Tibial artery (tissue), 4 donors: Measurements from ENCODE around the gene PBX4.

Source experiments
- DNase-seq, 2 donors: peaks; one replicate each; pipeline ENCODE4 v3.0.0-alpha.2; 2019
- H3K27ac ChIP-seq, 2 donors: fragments of 200-600 bp; sonication (generic) in 1 of 2; 1 replicate in 1 of 2; 2 replicates in 1 of 2; pipeline ENCODE4 v1.5.1; 2018 to 2019; ENCODE audit warnings: mild to moderate bottlenecking in 1 of 2
- H3K27me3 ChIP-seq, 2 donors: fragments of 200-600 bp; sonication (generic) in 1 of 2; one replicate each; pipeline versions ENCODE4 v1.5.1 to v1.6.0; 2016 to 2019
- H3K36me3 ChIP-seq, 3 donors: fragments of 200-600 bp; sonication (generic) in 2 of 3; one replicate each; pipeline ENCODE4 v1.5.1; 2016 to 2019; ENCODE audit warnings: mild to moderate bottlenecking in 2 of 3
- H3K4me1 ChIP-seq, 4 donors: fragments of 200-600 bp; sonication (generic) in 2 of 4; 1 replicate in 3 of 4; 2 replicates in 1 of 4; pipeline ENCODE4 v1.5.1; 2016 to 2019
- H3K4me3 ChIP-seq, 2 donors: fragments of 200-600 bp; sonication (generic) in 1 of 2; 1 replicate in 1 of 2; 2 replicates in 1 of 2; pipeline ENCODE4 v1.5.1; 2018 to 2019; ENCODE audit warnings: mild to moderate bottlenecking in 2 of 2
- H3K9me3 ChIP-seq, 3 donors: fragments of 200-600 bp; sonication (generic) in 1 of 3; one replicate each; pipeline ENCODE4 v1.5.1; 2016 to 2019
- CTCF ChIP-seq, 2 experiments: fragments of 200-600 bp in 1 of 2; fragments of 450-650 bp in 1 of 2; IDR thresholded peaks; one replicate each; pipeline ENCODE4 v1.5.1; 2017 to 2019; ENCODE audit warnings: antibody characterized with exemption in 2 of 2, mild to moderate bottlenecking in 1 of 2, moderate library complexity in 1 of 2
- intact Hi-C: fragments of 100-400 bp; cut with DNase I; formaldehyde crosslinking; loops from one replicate; pipeline ENCODE4 v1.15.0; 2023; ENCODE audit warnings: low total_unique reads

Gene PBX4

GRCh38 chr19:19533841-19534240 is 84.6 kb downstream of the PBX4 start:
- no peak for DNase-seq
- Histone ChIP-seq H3K36me3 (peaks cover 0 to 23% (median 0%) of the 10 kb centered on the region in 3 donors), H3K27ac (no peak overlapping the region), H3K4me1 (peaks cover 0 to 31% (median 22%) of the 10 kb centered on the region in 4 donors), H3K4me3 (no peak overlapping the region), H3K9me3 (no peaks in the 10 kb centered on the region), H3K27me3 (peaks cover 0 to 15% of the 10 kb centered on the region in 2 donors)
- TF ChIP-seq CTCF (IDR thresholded peaks at IDR 0.05) = no peak
- intact Hi-C loops = loop anchor here (5.0 to 10.0 kb wide), 2 partner anchors 108 to 421 kb away; partner anchors contain the start of gene GMIP

DNA sequence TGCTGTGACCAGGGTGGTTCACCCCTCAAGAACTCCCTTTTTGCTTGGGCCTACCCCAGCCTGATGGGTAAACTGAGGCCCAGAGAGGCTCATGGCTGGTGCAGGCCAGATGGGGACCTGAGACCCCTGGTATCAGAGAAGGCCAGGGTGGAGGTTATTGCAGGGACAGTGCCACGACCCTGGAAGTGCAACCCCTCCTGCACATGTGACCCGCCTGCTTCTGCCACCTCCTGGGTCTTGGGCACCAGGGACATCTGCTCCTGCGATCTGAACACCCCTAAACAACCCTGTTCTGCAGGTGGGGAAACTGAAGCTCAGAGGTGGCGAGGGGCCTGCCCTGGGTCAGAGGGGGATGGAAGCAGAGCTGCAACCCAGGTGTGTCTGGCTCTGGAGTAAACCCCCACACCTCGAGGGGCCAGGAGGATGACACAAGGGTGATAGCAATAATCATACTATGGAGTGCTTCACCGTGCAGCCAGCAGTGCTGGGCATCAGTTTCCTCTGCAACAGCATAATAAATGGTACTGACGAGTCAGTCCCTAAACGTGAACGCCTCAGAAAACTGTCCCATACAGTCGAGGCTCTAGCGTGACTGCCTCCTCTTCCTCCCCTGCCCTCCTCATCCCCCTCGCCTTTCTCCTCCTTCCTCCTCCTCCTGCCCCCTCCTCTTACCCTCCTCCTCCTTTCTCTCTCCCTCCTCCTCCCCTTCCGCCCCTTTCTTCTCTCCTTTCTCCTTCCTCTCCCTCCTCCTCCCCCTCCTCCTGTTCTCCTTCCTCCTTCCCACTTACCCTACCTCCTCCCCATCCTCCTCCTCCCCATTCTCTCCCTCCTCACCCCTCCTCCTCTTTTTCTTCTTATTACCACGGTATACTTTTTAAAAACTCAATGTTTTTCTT is 85.4 kb downstream of the PBX4 start:
- no peak for TF ChIP-seq CTCF (IDR thresholded peaks at IDR 0.05)
- Histone ChIP-seq H3K36me3 (peaks cover under 1 to 31% (median under 1%) of the 10 kb centered on the region in 3 donors), H3K9me3 (no peaks in the 10 kb centered on the region), H3K27me3 (peaks cover 0 to 8% of the 10 kb centered on the region in 2 donors), H3K4me3 (no peak overlapping the region), H3K4me1 (peaks cover 0 to 25% (median 17%) of the 10 kb centered on the region in 4 donors), H3K27ac (no peak overlapping the region)
- intact Hi-C loops = loop anchor here (5.0 to 10.0 kb wide), 2 partner anchors 109 to 422 kb away; partner anchors contain the start of gene GMIP
- no peak for DNase-seq

DNA sequence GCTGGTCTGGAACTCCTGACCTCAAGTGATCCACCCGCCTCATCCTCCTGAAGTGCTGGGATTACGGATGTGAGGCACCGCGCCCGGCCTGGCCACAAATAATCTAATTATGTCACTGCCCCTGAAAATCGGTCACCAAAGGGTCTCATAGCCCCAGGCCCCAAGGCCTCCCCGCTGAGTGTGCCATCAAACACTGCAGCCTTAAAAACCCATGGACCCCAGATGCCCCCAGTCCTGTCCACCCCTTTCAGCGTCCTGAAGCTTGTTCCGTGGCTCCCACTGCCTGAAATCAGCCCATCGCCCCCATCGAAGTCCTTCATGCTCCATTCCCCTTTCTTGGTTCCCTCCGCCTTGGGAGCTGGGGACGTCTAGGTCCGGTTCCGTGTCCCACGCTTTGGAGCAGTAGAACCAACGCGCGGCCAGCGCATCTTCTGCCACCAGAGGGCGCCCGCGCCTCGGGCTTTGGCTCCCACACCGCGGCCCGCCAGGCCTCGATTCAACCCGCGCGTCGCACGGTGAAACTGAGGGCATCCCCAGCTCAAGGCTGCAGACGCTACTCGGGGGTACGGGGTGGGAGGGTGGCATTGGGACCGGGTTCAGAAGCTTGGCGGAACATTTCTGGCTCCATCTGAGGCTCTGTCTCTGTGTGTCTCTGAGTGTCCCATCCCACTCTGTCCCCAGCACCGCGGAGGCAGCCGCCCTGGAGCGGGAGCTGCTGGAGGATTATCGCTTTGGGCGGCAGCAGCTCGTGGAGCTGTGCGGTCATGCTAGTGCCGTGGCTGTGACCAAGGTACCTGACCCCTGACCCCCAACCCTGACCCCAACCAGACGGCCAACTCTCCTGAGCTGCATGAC is 86.3 kb downstream of the PBX4 start:
- peak; percentile 90 to 96 for TF ChIP-seq CTCF (IDR thresholded peaks at IDR 0.05)
- peaks cover 0 to 17% (median 13%) of the 10 kb centered on the region in 4 donors for H3K4me1 ChIP-seq
- peaks cover 7 to 40% (median 9%) of the 10 kb centered on the region in 3 donors for H3K36me3 ChIP-seq
- H3K27me3 ChIP-seq = peaks cover 0 to 1% of the 10 kb centered on the region in 2 donors
- H3K9me3 ChIP-seq = no peaks in the 10 kb centered on the region
- no peak overlapping the region for H3K27ac ChIP-seq
- DNase-seq = peak; percentile 82 to 88
- intact Hi-C loops = loop anchor here (5.0 to 10.0 kb wide), 2 partner anchors 110 to 423 kb away; partner anchors contain the start of gene GMIP
- H3K4me3 ChIP-seq = no peak overlapping the region

GRCh38 chr19:19530889-19531288 is 87.6 kb downstream of the PBX4 start:
- DNase-seq = no peak

More at GRCh38 chr19:19530889-19531288, 87.6 kb downstream of the PBX4 start:
- TF ChIP-seq CTCF (IDR thresholded peaks at IDR 0.05) = no peak
- peaks cover 14 to 53% (median 17%) of the 10 kb centered on the region in 3 donors for H3K36me3 ChIP-seq
- H3K4me3 ChIP-seq = no peak overlapping the region
- intact Hi-C loops = loop anchor here (5.0 to 10.0 kb wide), 2 partner anchors 111 to 424 kb away; partner anchors contain the start of gene GMIP
- H3K9me3 ChIP-seq = no peaks in the 10 kb centered on the region
- no peak overlapping the region for H3K27ac ChIP-seq
- peaks cover 0 to 17% (median 11%) of the 10 kb centered on the region in 4 donors for H3K4me1 ChIP-seq
- no peaks in the 10 kb centered on the region for H3K27me3 ChIP-seq
